ENCODE data around the gene TP53BP1.

DNA sequence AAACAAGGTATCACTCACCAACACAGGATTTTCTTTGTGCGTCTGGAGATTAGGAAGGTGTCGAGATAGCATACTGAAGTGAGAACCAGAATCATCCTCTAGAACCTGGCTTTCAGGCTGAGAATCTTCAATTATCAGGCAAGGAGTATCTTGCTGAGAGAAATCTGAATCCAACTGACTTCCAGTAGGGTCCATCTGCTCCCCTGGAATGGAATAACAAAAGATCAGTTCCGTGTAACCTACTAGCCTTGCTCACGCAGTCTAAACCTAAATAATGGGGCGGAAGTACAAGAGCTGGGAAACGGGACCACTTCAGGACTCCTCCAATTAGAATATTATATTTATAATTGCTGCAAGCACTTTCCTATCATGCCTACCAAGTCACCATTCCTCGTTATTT is 690 bp downstream of the TP53BP1 start:
- TF ChIP-seq EZH2 (optimal IDR thresholded peaks at IDR 0.05; ENCODE audit: low read depth, low read length): no peak
- TF ChIP-seq, protein P1, sequence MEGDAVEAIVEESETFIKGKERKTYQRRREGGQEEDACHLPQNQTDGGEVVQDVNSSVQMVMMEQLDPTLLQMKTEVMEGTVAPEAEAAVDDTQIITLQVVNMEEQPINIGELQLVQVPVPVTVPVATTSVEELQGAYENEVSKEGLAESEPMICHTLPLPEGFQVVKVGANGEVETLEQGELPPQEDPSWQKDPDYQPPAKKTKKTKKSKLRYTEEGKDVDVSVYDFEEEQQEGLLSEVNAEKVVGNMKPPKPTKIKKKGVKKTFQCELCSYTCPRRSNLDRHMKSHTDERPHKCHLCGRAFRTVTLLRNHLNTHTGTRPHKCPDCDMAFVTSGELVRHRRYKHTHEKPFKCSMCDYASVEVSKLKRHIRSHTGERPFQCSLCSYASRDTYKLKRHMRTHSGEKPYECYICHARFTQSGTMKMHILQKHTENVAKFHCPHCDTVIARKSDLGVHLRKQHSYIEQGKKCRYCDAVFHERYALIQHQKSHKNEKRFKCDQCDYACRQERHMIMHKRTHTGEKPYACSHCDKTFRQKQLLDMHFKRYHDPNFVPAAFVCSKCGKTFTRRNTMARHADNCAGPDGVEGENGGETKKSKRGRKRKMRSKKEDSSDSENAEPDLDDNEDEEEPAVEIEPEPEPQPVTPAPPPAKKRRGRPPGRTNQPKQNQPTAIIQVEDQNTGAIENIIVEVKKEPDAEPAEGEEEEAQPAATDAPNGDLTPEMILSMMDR (IDR thresholded peaks at IDR 0.05; ENCODE audit: low read length): no peak
- no peak for TF ChIP-seq EZH2phosphoT487 (IDR thresholded peaks at IDR 0.05; ENCODE audit: low read length)
